Fibroblast of gingiva (primary cell): Measurements from ENCODE around the gene DBH.

ENCODE experiments used
- DNase-seq: peaks from one replicate; pipeline ENCODE4 v3.0.0-alpha.2; 2011; ENCODE audit warnings: low read depth

DBH gene

GRCh38 chr9:133684121-133684935, 48.2 kb downstream of the DBH start:
- DNase-seq, result no peak

GRCh38 chr9:133684936-133685361, 48.8 kb downstream of the DBH start:
- no peak for DNase-seq

- DNase-seq, result no peak
Observed at GRCh38 chr9:133685653-133686609, 49.8 kb downstream of the DBH start.

- no peak for DNase-seq
Observed at GRCh38 chr9:133686642-133687575, 50.7 kb downstream of the DBH start.

GRCh38 chr9:133687856-133688761, 51.9 kb downstream of the DBH start:
- DNase-seq, result no peak

- no peak for DNase-seq
Observed at GRCh38 chr9:133689151-133689763, 53.1 kb downstream of the DBH start.

GRCh38 chr9:133690081-133690561, 54.0 kb downstream of the DBH start:
- DNase-seq, result no peak

GRCh38 chr9:133691191-133691590, 55.0 kb downstream of the DBH start:
- no peak for DNase-seq

GRCh38 chr9:133691626-133692363, 55.6 kb downstream of the DBH start:
- DNase-seq, result no peak

- DNase-seq, result no peak
Observed at GRCh38 chr9:133692364-133692985, 56.3 kb downstream of the DBH start.

- no peak for DNase-seq
Observed at GRCh38 chr9:133693116-133693515, 57.0 kb downstream of the DBH start.

- no peak for DNase-seq
Observed at GRCh38 chr9:133693703-133694529, 57.8 kb downstream of the DBH start.

- no peak for DNase-seq
Observed at GRCh38 chr9:133694686-133695085, 58.5 kb downstream of the DBH start.

GRCh38 chr9:133696071-133696472, 59.9 kb downstream of the DBH start:
- DNase-seq, result no peak

- no peak for DNase-seq
Observed at GRCh38 chr9:133699546-133699945, 63.4 kb downstream of the DBH start.

GRCh38 chr9:133700819-133701320, 64.7 kb downstream of the DBH start:
- DNase-seq, result no peak

GRCh38 chr9:133701321-133701980, 65.3 kb downstream of the DBH start:
- no peak for DNase-seq
